A549 (cell line): ENCODE measurements around the gene ELOVL4. TPM values are rescaled to one million over a fixed set of nuclear protein-coding genes. Genes with fewer than 3 reads are reported as not detected.

Experiments
- ATAC-seq, 2 experiments: fragments of 200-7000 bp in 1 of 2; fragments of >200 bp in 1 of 2; cut with Nextera tagmentation in 1 of 2; cut with Tn5 transposase in 1 of 2; 3 replicates each; pipeline versions ENCODE4 v1.8.0 to v1.9.1; 2018 to 2020; ENCODE audit warnings: mild to moderate bottlenecking in 1 of 2, moderate library complexity in 1 of 2
- CTCF ChIA-PET: fragments of 300-600 bp; sonication (Branson Sonifier 250); formaldehyde crosslinking; extraction: SDS; loops from one replicate; lab custom pipeline; 2021; ENCODE audit warnings: antibody characterized with exemption, inconsistent platforms; lab: Yijun Ruan, JAX
- POLR2A ChIA-PET: fragments of 350-600 bp; formaldehyde crosslinking; extraction: SDS; loops from one replicate; lab custom pipeline; 2021; ENCODE audit warnings: antibody characterized with exemption, inconsistent platforms; lab: Yijun Ruan, JAX
- DNase-seq, 2 experiments: peaks; one replicate each; pipeline versions ENCODE4 v3.0.0 to v3.0.0-alpha.2; 2011 to 2016; ENCODE audit warnings: low read depth in 1 of 2, low spot score in 1 of 2
- FAIRE-seq: peaks from 2 replicates; lab custom pipeline; 2011; peaks lifted over from hg19 to GRCh38; lab: Jason Lieb, UNC
- H3K27ac ChIP-seq, 2 experiments: fragments of >200 bp; sonication (Bioruptor Twin); formaldehyde crosslinking; 3 replicates each; pipeline ENCODE4 v1.5.1; 2016 to 2017
- H3K4me1 ChIP-seq: fragments of >200 bp; sonication (Bioruptor Twin); formaldehyde crosslinking; 3 replicates; pipeline ENCODE4 v1.6.1; 2016
- H3K4me2 ChIP-seq: fragments of >200 bp; sonication (Bioruptor Twin); formaldehyde crosslinking; 3 replicates; pipeline ENCODE4 v1.6.1; 2016
- H3K4me3 ChIP-seq: fragments of >200 bp; sonication (Bioruptor Twin); formaldehyde crosslinking; 3 replicates; pipeline ENCODE4 v1.5.1; 2016
- H3K9me3 ChIP-seq: fragments of >200 bp; sonication (Bioruptor Twin); formaldehyde crosslinking; 3 replicates; pipeline ENCODE4 v1.6.1; 2016
- ATOH8 ChIP-seq: fragments of 250-450 bp; sonication (Bioruptor Pico); IDR thresholded peaks from 2 replicates; pipeline ENCODE4 v1.5.0; 2020; ENCODE audit warnings: low read depth, mild to moderate bottlenecking, moderate library complexity
- BCL3 ChIP-seq: fragments of >200 bp; sonication (Bioruptor Twin); formaldehyde crosslinking; IDR thresholded peaks from 3 replicates; pipeline ENCODE4 v1.6.1; 2016
- CEBPB ChIP-seq, 2 experiments: fragments of >200 bp in 1 of 2; sonication (Bioruptor Twin) in 1 of 2; formaldehyde crosslinking in 1 of 2; IDR thresholded peaks; 2 replicates each; pipeline ENCODE4 v1.6.1; 2012 to 2016
- CHD2 ChIP-seq: fragments of 150-350 bp; IDR thresholded peaks from 2 replicates; pipeline ENCODE4 v1.6.1; 2014; ENCODE audit warnings: low read length; ENCODE audit not compliant: partially characterized antibody
- EHF ChIP-seq: fragments of 250-450 bp; sonication (Bioruptor Pico); IDR thresholded peaks from 2 replicates; pipeline ENCODE4 v1.5.0; 2020; ENCODE audit warnings: mild to moderate bottlenecking
- EP300 ChIP-seq, 2 experiments: fragments of >200 bp; sonication (Bioruptor Twin); formaldehyde crosslinking; IDR thresholded peaks; 2 replicates in 1 of 2; 3 replicates in 1 of 2; pipeline ENCODE4 v1.6.1; 2016 to 2017
- FOSB ChIP-seq: fragments of 250-450 bp; sonication (Bioruptor Pico); IDR thresholded peaks from 2 replicates; pipeline ENCODE4 v1.5.0; 2020; ENCODE audit warnings: mild to moderate bottlenecking, moderate library complexity
- FOSL2 ChIP-seq, 2 experiments: fragments of 450-650 bp in 1 of 2; fragments of >200 bp in 1 of 2; sonication (Bioruptor Twin) in 1 of 2; formaldehyde crosslinking; IDR thresholded peaks; 2 replicates each; pipeline versions ENCODE4 v1.5.0 to v1.6.1; 2016 to 2020; ENCODE audit warnings: mild to moderate bottlenecking in 1 of 2, moderate library complexity in 1 of 2
- HDAC2 ChIP-seq: fragments of 200-600 bp; sonication (generic); IDR thresholded peaks from 2 replicates; pipeline ENCODE4 v1.6.1; 2016
- HMGXB4 ChIP-seq: fragments of 250-450 bp; sonication (Bioruptor Pico); IDR thresholded peaks from 2 replicates; pipeline ENCODE4 v1.5.0; 2021; ENCODE audit warnings: mild to moderate bottlenecking, moderate library complexity, borderline replicate concordance
- HOXA7 ChIP-seq: fragments of 250-450 bp; sonication (Bioruptor Pico); IDR thresholded peaks from 2 replicates; pipeline ENCODE4 v1.5.0; 2020; ENCODE audit warnings: mild to moderate bottlenecking, moderate library complexity
- JUN ChIP-seq, 2 experiments: fragments of >200 bp; sonication (Bioruptor Twin); formaldehyde crosslinking; IDR thresholded peaks; 2 replicates in 1 of 2; 3 replicates in 1 of 2; pipeline ENCODE4 v1.6.1; 2016 to 2017
- JUNB ChIP-seq: fragments of >200 bp; sonication (Bioruptor Twin); formaldehyde crosslinking; IDR thresholded peaks from 2 replicates; pipeline ENCODE4 v1.6.1; 2016
- KDM1A ChIP-seq: fragments of 200-600 bp; sonication (generic); IDR thresholded peaks from 2 replicates; pipeline ENCODE4 v1.6.1; 2016; ENCODE audit warnings: low read depth, mild to moderate bottlenecking
- KDM5A ChIP-seq: fragments of 200-600 bp; sonication (generic); IDR thresholded peaks from 2 replicates; pipeline ENCODE4 v1.6.1; 2016; ENCODE audit warnings: antibody characterized with exemption, mild to moderate bottlenecking
- MAX ChIP-seq: IDR thresholded peaks from 2 replicates; pipeline ENCODE4 v1.6.1; 2012
- MAZ ChIP-seq: fragments of 150-350 bp; IDR thresholded peaks from 2 replicates; pipeline ENCODE4 v1.6.1; 2014; ENCODE audit warnings: antibody characterized with exemption, low read depth, low read length, borderline replicate concordance
- NPAS2 ChIP-seq: fragments of 250-450 bp; sonication (Bioruptor Pico); IDR thresholded peaks from 2 replicates; pipeline ENCODE4 v1.8.0; 2022; ENCODE audit warnings: mild to moderate bottlenecking, moderate library complexity, borderline replicate concordance
- POLR2A ChIP-seq: IDR thresholded peaks from 2 replicates; pipeline ENCODE4 v1.6.1; 2012; ENCODE audit warnings: mild to moderate bottlenecking, low read length
- RARB ChIP-seq: fragments of 250-450 bp; sonication (Bioruptor Pico); IDR thresholded peaks from 2 replicates; pipeline ENCODE4 v1.8.0; 2021; ENCODE audit warnings: mild to moderate bottlenecking, moderate library complexity
- REST ChIP-seq: fragments of 200-600 bp; sonication (generic); IDR thresholded peaks from 2 replicates; pipeline ENCODE4 v1.6.1; 2016; ENCODE audit warnings: antibody characterized with exemption, mild to moderate bottlenecking, moderate library complexity
- RNF2 ChIP-seq: fragments of 200-600 bp; sonication (generic); IDR thresholded peaks from 2 replicates; pipeline ENCODE4 v1.6.1; 2016; ENCODE audit warnings: low read depth, mild to moderate bottlenecking, antibody characterized with exemption, moderate library complexity, borderline replicate concordance
- WGBS: methylation state at CpG from one replicate; pipeline ENCODE4 v1.1.6; 2017; ENCODE audit errors: missing lambda C conversion rate; 5-methylcytosine and 5-hydroxymethylcytosine counted together
- polyA plus RNA-seq, 4 experiments: library from polyadenylated mRNA; depleted of rRNA in 3 of 4; stranded (reverse); fragments of >200 nt; fragmentation: RNase III in 1 of 4; extraction: RNeasy Plus Mini Kit Qiagen cat#74134 plus additional on column Dnase treatment in 1 of 4; gene quantifications; 2 replicates in 3 of 4; 3 replicates in 1 of 4; pipeline ENCODE4 v1.2.3, GENCODE V29; 2011 to 2017

Gene ELOVL4
- polyA plus RNA-seq, 2 of the 4 experiments (the other 2 are of a cell fraction), result 0.70 to 1.1 TPM

GRCh38 chr6:79874531-79875134 is 72.7 kb downstream of the ELOVL4 start:
- CTCF ChIA-PET, result interaction anchor here (1.5 to 1.7 kb wide), 2 partner anchors 9 to 96 kb away, joined by 4 to 5 read pairs; no protein-coding TSS in a partner anchor
- FAIRE-seq, result no peak

GRCh38 chr6:79872986-79873385 is 74.4 kb downstream of the ELOVL4 start:
- 29% methylated on average over 2 of the region's 2 CpGs for WGBS
- ATAC-seq (no peak), DNase-seq (peak in 1 of 2 experiments; percentile 2), FAIRE-seq (no peak)
- POLR2A ChIA-PET, result no interaction called here
- CTCF ChIA-PET, result interaction anchor here (1.0 to 1.7 kb wide), 2 partner anchors 76 to 95 kb away, joined by 3 to 5 read pairs; no protein-coding TSS in a partner anchor
- Histone ChIP-seq H3K4me1 (0 out of 3 replicates have a peak, but pooled peaks cover 3% of the 10 kb centered on the region), H3K4me3 (no peak overlapping the region), H3K4me2 (no peak overlapping the region), H3K27ac (no peak overlapping the region), H3K9me3 (no peaks in the 10 kb centered on the region)
- TF ChIP-seq POLR2A (no peak), RNF2 (no peak), FOSL2 (IDR thresholded peaks at IDR 0.05) (no peak), FOSL2 (CRISPR knock-in tag; IDR thresholded peaks at IDR 0.05) (no peak), RARB (CRISPR knock-in tag) (no peak), NPAS2 (no peak), EHF (CRISPR knock-in tag) (no peak), MAX (no peak), HDAC2 (no peak), EP300 (IDR thresholded peaks at IDR 0.05) (no peak), CHD2 (no peak)

More at GRCh38 chr6:79874531-79875134, 72.7 kb downstream of the ELOVL4 start:
- no peak for TF ChIP-seq KDM5A
- no peak for TF ChIP-seq HDAC2
- no peak for TF ChIP-seq BCL3
- TF ChIP-seq ATOH8 (CRISPR knock-in tag), result no peak
- TF ChIP-seq FOSL2 (IDR thresholded peaks at IDR 0.05), result no peak
- no peak for TF ChIP-seq FOSL2 (CRISPR knock-in tag; IDR thresholded peaks at IDR 0.05)
- TF ChIP-seq JUNB, result no peak
- TF ChIP-seq FOSB (CRISPR knock-in tag), result no peak
- no peak for TF ChIP-seq REST
- no peak for TF ChIP-seq MAZ
- ATAC-seq, result no peak
- Histone ChIP-seq H3K4me1 (no peaks in the 10 kb centered on the region), H3K4me2 (no peak overlapping the region), H3K9me3 (no peaks in the 10 kb centered on the region), H3K4me3 (no peak overlapping the region), H3K27ac (no peak overlapping the region)
- DNase-seq, result no peak
- POLR2A ChIA-PET, result no interaction called here
- 26% methylated on average over 5 of the region's 5 CpGs for WGBS

GRCh38 chr6:79872303-79872702 is 75.0 kb downstream of the ELOVL4 start:
- no peak for DNase-seq
- ATAC-seq, result no peak
- H3K27ac ChIP-seq, result no peak overlapping the region
- no peak overlapping the region for H3K4me2 ChIP-seq
- CTCF ChIA-PET, result no interaction called here
- TF ChIP-seq KDM1A (no peak), HOXA7 (CRISPR knock-in tag) (no peak), HMGXB4 (no peak), CEBPB (IDR thresholded peaks at IDR 0.05) (no peak), JUN (IDR thresholded peaks at IDR 0.05) (no peak), BCL3 (no peak), CHD2 (no peak)
- no peak for FAIRE-seq
- POLR2A ChIA-PET, result no interaction called here
- WGBS, result 26% methylated on average over 2 of the region's 2 CpGs
- 0 out of 3 replicates have a peak, but pooled peaks cover 3% of the 10 kb centered on the region for H3K4me1 ChIP-seq
- no peak overlapping the region for H3K4me3 ChIP-seq
- H3K9me3 ChIP-seq, result no peaks in the 10 kb centered on the region
